ENCODE measurements around the gene CD7.
A peak's percentile ranks its signal among the peaks of the same experiment; 100 is the strongest.

CD7 gene

GRCh38 chr17:82297714-82298537 is 19.5 kb downstream of the CD7 start:
- Histone ChIP-seq H2AFZ (ENCODE audit: low read depth, low read length, severe bottlenecking) (peak overlapping the region; percentile 79), H3F3A (ENCODE audit: insufficient read depth) (peaks cover 16% of the 10 kb centered on the region), H4K20me1 (ENCODE audit: low read depth, low read length) (no peaks in the 10 kb centered on the region), H3K27me3 (ENCODE audit: low read length) (no peaks in the 10 kb centered on the region), H3K36me3 (ENCODE audit: low read length) (no peaks in the 10 kb centered on the region), H3K4me3 (ENCODE audit: insufficient read depth, low read length, poor library complexity, severe bottlenecking) (peak overlapping the region; percentile 54), H3K9ac (ENCODE audit: low read length) (peak overlapping the region; percentile 61), H3K4me2 (ENCODE audit: low read depth, low read length, poor library complexity, severe bottlenecking) (peak overlapping the region; percentile 77), H3K27ac (ENCODE audit: low read depth, low read length) (no peak overlapping the region), H3K79me2 (ENCODE audit: insufficient read depth, low read length) (no peaks in the 10 kb centered on the region), H3K9me3 (ENCODE audit: insufficient read depth, low read length) (no peaks in the 10 kb centered on the region), H3K9me2 (replicated peaks; ENCODE audit: insufficient read depth, low read length) (no peaks in the 10 kb centered on the region)
- TF ChIP-seq CTCF (IDR thresholded peaks at IDR 0.05; ENCODE audit: insufficient read depth, low read length, poor library complexity, severe bottlenecking) (no peak), EZH2phosphoT487 (conservative IDR thresholded peaks at IDR 0.05; ENCODE audit: low read length) (no peak)

- no peaks in the 10 kb centered on the region for H3K9me3 ChIP-seq (ENCODE audit: insufficient read depth, low read length)
- H3K27ac ChIP-seq (ENCODE audit: low read depth, low read length), result no peak overlapping the region
- H3K9me2 ChIP-seq (replicated peaks; ENCODE audit: insufficient read depth, low read length), result no peaks in the 10 kb centered on the region
- H2AFZ ChIP-seq (ENCODE audit: low read depth, low read length, severe bottlenecking), result peak overlapping the region; percentile 79
- H4K20me1 ChIP-seq (ENCODE audit: low read depth, low read length), result no peaks in the 10 kb centered on the region
- peak overlapping the region; percentile 54 for H3K4me3 ChIP-seq (ENCODE audit: insufficient read depth, low read length, poor library complexity, severe bottlenecking)
- peaks cover 16% of the 10 kb centered on the region for H3F3A ChIP-seq (ENCODE audit: insufficient read depth)
- TF ChIP-seq EZH2phosphoT487 (conservative IDR thresholded peaks at IDR 0.05; ENCODE audit: low read length) (no peak), CTCF (IDR thresholded peaks at IDR 0.05; ENCODE audit: insufficient read depth, low read length, poor library complexity, severe bottlenecking) (no peak)
- peak overlapping the region; percentile 77 for H3K4me2 ChIP-seq (ENCODE audit: low read depth, low read length, poor library complexity, severe bottlenecking)
- peak overlapping the region; percentile 61 for H3K9ac ChIP-seq (ENCODE audit: low read length)
- no peaks in the 10 kb centered on the region for H3K36me3 ChIP-seq (ENCODE audit: low read length)
- H3K27me3 ChIP-seq (ENCODE audit: low read length), result no peaks in the 10 kb centered on the region
- H3K79me2 ChIP-seq (ENCODE audit: insufficient read depth, low read length), result no peaks in the 10 kb centered on the region
These were observed 20.1 kb downstream of the CD7 start for GRCh38 chr17:82297280-82297713.

DNA sequence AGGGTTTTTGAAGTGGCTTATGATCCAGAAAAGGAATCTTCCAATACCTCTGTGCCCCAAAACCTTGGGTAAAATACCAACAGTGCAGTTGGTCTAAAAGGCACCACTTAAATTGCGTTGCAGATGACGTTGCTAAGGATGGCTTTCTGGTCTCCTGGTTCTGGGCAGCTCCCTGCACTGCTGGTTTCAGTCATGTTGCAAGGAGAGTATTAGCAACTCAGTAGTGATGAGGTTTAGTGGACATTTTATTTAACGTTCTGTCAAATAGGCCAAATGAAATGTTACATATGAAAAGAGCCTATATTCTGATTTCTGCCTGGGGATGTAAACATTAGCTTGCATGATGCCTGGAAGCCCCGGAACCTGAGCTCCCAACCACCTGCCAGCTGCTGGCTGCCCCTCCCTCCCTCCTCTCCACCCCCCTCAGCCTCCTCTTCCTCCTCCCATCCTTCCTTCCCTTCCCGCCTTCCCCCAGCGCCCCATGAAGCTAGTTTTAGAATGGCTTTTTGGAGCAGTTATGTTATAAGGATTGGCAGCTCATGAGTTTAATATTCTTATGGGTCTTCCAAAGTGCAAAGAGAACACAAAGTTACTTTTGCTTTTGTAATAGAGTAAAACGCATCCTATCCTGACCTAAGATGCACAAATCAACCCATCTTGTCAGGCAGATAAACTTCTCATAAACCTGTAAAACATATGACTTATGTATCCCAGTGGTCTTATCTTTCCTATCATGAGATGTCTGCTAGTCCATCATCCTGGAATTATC is 20.7 kb downstream of the CD7 start:
- no peaks in the 10 kb centered on the region for H3K36me3 ChIP-seq (ENCODE audit: low read length)
- peaks cover 16% of the 10 kb centered on the region for H3F3A ChIP-seq (ENCODE audit: insufficient read depth)
- TF ChIP-seq CTCF (IDR thresholded peaks at IDR 0.05; ENCODE audit: insufficient read depth, low read length, poor library complexity, severe bottlenecking) (no peak), EZH2phosphoT487 (conservative IDR thresholded peaks at IDR 0.05; ENCODE audit: low read length) (no peak)
- H3K9me3 ChIP-seq (ENCODE audit: insufficient read depth, low read length), result no peaks in the 10 kb centered on the region
- H3K4me2 ChIP-seq (ENCODE audit: low read depth, low read length, poor library complexity, severe bottlenecking), result peak overlapping the region; percentile 77
- no peaks in the 10 kb centered on the region for H3K79me2 ChIP-seq (ENCODE audit: insufficient read depth, low read length)
- H3K27ac ChIP-seq (ENCODE audit: low read depth, low read length), result no peak overlapping the region
- no peaks in the 10 kb centered on the region for H3K27me3 ChIP-seq (ENCODE audit: low read length)
- H3K4me3 ChIP-seq (ENCODE audit: insufficient read depth, low read length, poor library complexity, severe bottlenecking), result no peak overlapping the region
- H3K9me2 ChIP-seq (replicated peaks; ENCODE audit: insufficient read depth, low read length), result no peaks in the 10 kb centered on the region
- H4K20me1 ChIP-seq (ENCODE audit: low read depth, low read length), result no peaks in the 10 kb centered on the region
- peak overlapping the region; percentile 79 for H2AFZ ChIP-seq (ENCODE audit: low read depth, low read length, severe bottlenecking)
- H3K9ac ChIP-seq (ENCODE audit: low read length), result peak overlapping the region; percentile 61

Data from SU-DHL-6 (cell line).